ENCODE measurements around the gene FAM24B.

FAM24B gene

GRCh38 chr10:122821808-122822207, 57.6 kb downstream of the FAM24B start:
- no peak for DNase-seq

GRCh38 chr10:122815458-122815857, 63.9 kb downstream of the FAM24B start:
- no peak for DNase-seq

- DNase-seq, result no peak
Measured at GRCh38 chr10:122814493-122814892, 64.9 kb downstream of the FAM24B start.

- DNase-seq, result no peak
Measured at GRCh38 chr10:122812751-122813150, 66.6 kb downstream of the FAM24B start.

- no peak for DNase-seq
Measured at GRCh38 chr10:122802282-122802681, 77.1 kb downstream of the FAM24B start.

All from NCI-H1048 (cell line).